ENCODE measurements around the gene SF3B4.
"Not testable (repeated sequence)": the region's sequence is repeated elsewhere in the genome, so short reads cannot be mapped to it uniquely, and the experiment has no call there.

GRCh38 chr1:149887196-149887455 lies 40.5 kb downstream of the SF3B4 start:
- not testable (repeated sequence) for TF ChIP-seq ZNF8 (CRISPR knock-in tag; IDR thresholded peaks at IDR 0.05); ZFP3 (CRISPR knock-in tag; IDR thresholded peaks at IDR 0.05); ZFP30 (CRISPR knock-in tag; IDR thresholded peaks at IDR 0.05); BACH2 (CRISPR knock-in tag; IDR thresholded peaks at IDR 0.05; ENCODE audit: borderline replicate concordance); ZNF565 (CRISPR knock-in tag; conservative IDR thresholded peaks at IDR 0.05; ENCODE audit: low read depth); ARNTL (CRISPR knock-in tag; IDR thresholded peaks at IDR 0.05; ENCODE audit: borderline replicate concordance, low read depth); RARB (CRISPR knock-in tag; IDR thresholded peaks at IDR 0.05); ZNF70 (CRISPR knock-in tag; IDR thresholded peaks at IDR 0.05); ISL1 (CRISPR knock-in tag; IDR thresholded peaks at IDR 0.05); ESRRG (CRISPR knock-in tag; IDR thresholded peaks at IDR 0.05)
- TF ChIP-seq, protein P1, sequence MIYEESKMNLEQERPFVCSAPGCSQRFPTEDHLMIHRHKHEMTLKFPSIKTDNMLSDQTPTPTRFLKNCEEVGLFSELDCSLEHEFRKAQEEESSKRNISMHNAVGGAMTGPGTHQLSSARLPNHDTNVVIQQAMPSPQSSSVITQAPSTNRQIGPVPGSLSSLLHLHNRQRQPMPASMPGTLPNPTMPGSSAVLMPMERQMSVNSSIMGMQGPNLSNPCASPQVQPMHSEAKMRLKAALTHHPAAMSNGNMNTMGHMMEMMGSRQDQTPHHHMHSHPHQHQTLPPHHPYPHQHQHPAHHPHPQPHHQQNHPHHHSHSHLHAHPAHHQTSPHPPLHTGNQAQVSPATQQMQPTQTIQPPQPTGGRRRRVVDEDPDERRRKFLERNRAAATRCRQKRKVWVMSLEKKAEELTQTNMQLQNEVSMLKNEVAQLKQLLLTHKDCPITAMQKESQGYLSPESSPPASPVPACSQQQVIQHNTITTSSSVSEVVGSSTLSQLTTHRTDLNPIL (CRISPR knock-in tag; IDR thresholded peaks at IDR 0.05; ENCODE audit: low read depth) = not testable (repeated sequence)
- TF ChIP-seq, protein P2, sequence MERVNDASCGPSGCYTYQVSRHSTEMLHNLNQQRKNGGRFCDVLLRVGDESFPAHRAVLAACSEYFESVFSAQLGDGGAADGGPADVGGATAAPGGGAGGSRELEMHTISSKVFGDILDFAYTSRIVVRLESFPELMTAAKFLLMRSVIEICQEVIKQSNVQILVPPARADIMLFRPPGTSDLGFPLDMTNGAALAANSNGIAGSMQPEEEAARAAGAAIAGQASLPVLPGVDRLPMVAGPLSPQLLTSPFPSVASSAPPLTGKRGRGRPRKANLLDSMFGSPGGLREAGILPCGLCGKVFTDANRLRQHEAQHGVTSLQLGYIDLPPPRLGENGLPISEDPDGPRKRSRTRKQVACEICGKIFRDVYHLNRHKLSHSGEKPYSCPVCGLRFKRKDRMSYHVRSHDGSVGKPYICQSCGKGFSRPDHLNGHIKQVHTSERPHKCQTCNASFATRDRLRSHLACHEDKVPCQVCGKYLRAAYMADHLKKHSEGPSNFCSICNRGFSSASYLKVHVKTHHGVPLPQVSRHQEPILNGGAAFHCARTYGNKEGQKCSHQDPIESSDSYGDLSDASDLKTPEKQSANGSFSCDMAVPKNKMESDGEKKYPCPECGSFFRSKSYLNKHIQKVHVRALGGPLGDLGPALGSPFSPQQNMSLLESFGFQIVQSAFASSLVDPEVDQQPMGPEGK (CRISPR knock-in tag; IDR thresholded peaks at IDR 0.05; ENCODE audit: borderline replicate concordance) = not testable (repeated sequence)
- TF ChIP-seq, protein P3, sequence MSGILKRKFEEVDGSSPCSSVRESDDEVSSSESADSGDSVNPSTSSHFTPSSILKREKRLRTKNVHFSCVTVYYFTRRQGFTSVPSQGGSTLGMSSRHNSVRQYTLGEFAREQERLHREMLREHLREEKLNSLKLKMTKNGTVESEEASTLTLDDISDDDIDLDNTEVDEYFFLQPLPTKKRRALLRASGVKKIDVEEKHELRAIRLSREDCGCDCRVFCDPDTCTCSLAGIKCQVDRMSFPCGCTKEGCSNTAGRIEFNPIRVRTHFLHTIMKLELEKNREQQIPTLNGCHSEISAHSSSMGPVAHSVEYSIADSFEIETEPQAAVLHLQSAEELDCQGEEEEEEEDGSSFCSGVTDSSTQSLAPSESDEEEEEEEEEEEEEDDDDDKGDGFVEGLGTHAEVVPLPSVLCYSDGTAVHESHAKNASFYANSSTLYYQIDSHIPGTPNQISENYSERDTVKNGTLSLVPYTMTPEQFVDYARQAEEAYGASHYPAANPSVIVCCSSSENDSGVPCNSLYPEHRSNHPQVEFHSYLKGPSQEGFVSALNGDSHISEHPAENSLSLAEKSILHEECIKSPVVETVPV (CRISPR knock-in tag; IDR thresholded peaks at IDR 0.05) = not testable (repeated sequence)

Measured in SK-N-SH treated with all-trans-retinoic acid at 6 μM for 48 hours (cell line).